ENCODE results near the gene PHLPP1. TPM values are rescaled to one million over a fixed set of nuclear protein-coding genes. Genes with fewer than 3 reads are reported as not detected.

Gene PHLPP1
- total and polyA plus RNA-seq, 8 donors: 2.9 to 14.7 (median 8.3) TPM

DNA sequence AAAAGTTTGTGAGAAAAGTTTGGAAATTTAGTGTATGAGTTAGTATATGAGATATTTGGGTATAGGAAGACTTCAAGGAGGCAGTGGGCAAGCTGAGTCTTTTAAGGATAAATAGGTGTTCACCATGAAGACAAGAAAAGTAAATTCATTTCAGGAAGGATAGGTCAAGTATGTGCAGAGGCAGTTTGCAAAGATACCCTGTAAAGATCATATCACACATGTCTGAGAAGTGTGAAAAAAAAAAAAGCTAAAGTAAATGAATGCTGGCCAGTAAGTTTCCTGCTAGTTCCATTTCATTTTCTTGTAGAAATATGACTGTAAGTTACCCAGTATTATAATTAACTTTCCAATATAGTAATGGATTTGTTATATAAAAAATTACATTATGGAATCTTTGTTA, 131.0 kb downstream of the PHLPP1 start:
- no peaks in the 10 kb centered on the region for H3K9me3 ChIP-seq
- H3K27ac ChIP-seq: no peak overlapping the region
- peaks cover 0 to 3% (median 0%) of the 10 kb centered on the region in 3 donors for H3K4me1 ChIP-seq
- no peak overlapping the region for H3K4me3 ChIP-seq
- DNase-seq: no peak
- intact Hi-C loops (cut with DNase I): no loop called here
- no peaks in the 10 kb centered on the region for H3K27me3 ChIP-seq
- FAIRE-seq: no peak
- TF ChIP-seq, protein P1, sequence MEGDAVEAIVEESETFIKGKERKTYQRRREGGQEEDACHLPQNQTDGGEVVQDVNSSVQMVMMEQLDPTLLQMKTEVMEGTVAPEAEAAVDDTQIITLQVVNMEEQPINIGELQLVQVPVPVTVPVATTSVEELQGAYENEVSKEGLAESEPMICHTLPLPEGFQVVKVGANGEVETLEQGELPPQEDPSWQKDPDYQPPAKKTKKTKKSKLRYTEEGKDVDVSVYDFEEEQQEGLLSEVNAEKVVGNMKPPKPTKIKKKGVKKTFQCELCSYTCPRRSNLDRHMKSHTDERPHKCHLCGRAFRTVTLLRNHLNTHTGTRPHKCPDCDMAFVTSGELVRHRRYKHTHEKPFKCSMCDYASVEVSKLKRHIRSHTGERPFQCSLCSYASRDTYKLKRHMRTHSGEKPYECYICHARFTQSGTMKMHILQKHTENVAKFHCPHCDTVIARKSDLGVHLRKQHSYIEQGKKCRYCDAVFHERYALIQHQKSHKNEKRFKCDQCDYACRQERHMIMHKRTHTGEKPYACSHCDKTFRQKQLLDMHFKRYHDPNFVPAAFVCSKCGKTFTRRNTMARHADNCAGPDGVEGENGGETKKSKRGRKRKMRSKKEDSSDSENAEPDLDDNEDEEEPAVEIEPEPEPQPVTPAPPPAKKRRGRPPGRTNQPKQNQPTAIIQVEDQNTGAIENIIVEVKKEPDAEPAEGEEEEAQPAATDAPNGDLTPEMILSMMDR (IDR thresholded peaks at IDR 0.05): no peak
- H3K36me3 ChIP-seq: no peaks in the 10 kb centered on the region
- no peak for ATAC-seq

DNA sequence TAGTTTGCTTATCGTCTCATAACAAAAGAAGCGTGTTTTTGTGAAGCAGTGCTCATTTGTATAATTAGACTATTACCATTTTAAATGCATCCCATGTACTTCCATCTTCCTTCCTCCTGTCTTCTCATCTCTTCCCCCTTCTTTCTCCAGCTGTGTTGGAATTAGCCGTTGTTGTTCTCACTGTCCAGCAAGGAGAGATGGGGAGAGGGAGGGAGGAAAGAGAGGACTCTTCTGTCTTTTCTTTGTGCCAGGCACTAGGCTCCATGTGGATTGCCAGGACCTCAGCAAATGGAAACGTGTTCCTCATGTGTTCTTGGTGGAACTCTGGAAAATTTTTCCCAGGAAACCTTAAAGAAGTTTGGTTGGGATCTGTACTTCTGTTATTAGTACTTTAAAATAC, 131.7 kb downstream of the PHLPP1 start:
- DNase-seq (no peak), FAIRE-seq (no peak), ATAC-seq (no peak)
- H3K36me3 ChIP-seq: no peaks in the 10 kb centered on the region
- no peaks in the 10 kb centered on the region for H3K4me1 ChIP-seq
- WGBS, 2 donors: 84% methylated on average over 4 of the region's 4 CpGs
- no peak overlapping the region for H3K4me3 ChIP-seq
- intact Hi-C loops (cut with DNase I): no loop called here
- H3K27me3 ChIP-seq: no peaks in the 10 kb centered on the region
- H3K9me3 ChIP-seq: no peaks in the 10 kb centered on the region
- TF ChIP-seq, protein P1 (IDR thresholded peaks at IDR 0.05): no peak
- H3K27ac ChIP-seq: no peak overlapping the region

DNA sequence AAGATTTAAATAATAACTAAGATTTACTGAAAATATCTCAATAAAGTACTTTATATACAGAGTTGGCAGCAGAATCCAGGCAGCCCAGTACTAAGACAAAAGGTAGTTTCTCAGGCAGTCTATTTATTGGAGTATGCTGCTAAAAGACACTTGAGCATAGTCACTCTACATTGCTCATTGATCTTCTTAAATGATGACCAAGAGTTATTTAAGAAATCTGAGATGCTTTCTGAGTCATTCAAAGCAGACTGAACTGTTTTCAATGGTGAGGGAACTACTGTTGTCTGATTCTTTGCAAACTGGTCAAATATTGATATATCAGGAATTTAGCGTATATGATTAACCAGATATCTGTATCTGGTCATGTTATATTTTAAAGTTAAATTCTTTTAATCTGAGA, 133.6 kb downstream of the PHLPP1 start:
- ATAC-seq (no peak), FAIRE-seq (no peak), DNase-seq (no peak)
- TF ChIP-seq, protein P1 (IDR thresholded peaks at IDR 0.05): no peak
- H3K4me3 ChIP-seq: no peak overlapping the region
- no peaks in the 10 kb centered on the region for H3K4me1 ChIP-seq
- intact Hi-C loops (cut with DNase I): no loop called here
- H3K27ac ChIP-seq: no peak overlapping the region
- 90 to 94% methylated on average over 1 of the region's 1 CpG for WGBS, 2 donors
- no peaks in the 10 kb centered on the region for H3K9me3 ChIP-seq
- no peaks in the 10 kb centered on the region for H3K36me3 ChIP-seq
- H3K27me3 ChIP-seq: no peaks in the 10 kb centered on the region

DNA sequence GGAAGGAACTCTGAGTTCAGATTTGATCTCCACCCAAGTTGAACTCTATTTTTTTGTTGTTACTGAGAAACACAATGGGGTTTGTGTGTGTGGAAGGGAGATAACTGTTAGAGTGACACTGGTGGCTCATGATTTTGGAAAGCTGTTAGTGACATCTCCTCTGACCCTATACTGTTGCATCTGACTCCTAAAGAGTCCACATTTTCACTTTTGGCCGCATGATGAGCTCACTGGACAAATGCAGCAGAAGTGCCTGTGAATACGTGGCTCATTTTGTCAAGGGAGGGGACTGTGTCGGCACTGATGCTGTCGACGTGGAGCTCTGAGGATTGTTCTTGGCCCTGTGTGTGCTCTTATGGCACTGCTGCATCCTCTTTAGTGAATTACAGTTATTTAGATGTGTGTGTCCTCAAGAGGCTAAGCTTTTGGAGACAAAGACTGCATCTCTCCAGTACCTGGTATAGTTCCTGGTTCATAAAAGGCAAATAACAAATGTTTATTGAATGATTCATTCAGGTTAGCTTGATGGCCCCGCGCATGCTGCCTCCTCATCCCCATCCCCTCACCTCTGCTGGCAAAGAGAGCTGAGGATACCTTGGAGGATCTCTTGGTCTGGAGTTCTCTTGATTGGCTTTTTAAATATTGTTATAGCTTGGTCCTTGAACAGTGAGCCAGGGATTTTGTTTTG, 135.4 kb downstream of the PHLPP1 start:
- 86 to 93% methylated on average over 7 of the region's 7 CpGs for WGBS, 2 donors
- H3K36me3 ChIP-seq: no peaks in the 10 kb centered on the region
- no peak overlapping the region for H3K4me3 ChIP-seq
- H3K27me3 ChIP-seq: no peaks in the 10 kb centered on the region
- DNase-seq (no peak), FAIRE-seq (no peak), ATAC-seq (no peak)
- intact Hi-C loops (cut with DNase I): no loop called here
- TF ChIP-seq, protein P1 (IDR thresholded peaks at IDR 0.05): no peak
- no peaks in the 10 kb centered on the region for H3K9me3 ChIP-seq
- no peaks in the 10 kb centered on the region for H3K4me1 ChIP-seq
- H3K27ac ChIP-seq: no peak overlapping the region

DNA sequence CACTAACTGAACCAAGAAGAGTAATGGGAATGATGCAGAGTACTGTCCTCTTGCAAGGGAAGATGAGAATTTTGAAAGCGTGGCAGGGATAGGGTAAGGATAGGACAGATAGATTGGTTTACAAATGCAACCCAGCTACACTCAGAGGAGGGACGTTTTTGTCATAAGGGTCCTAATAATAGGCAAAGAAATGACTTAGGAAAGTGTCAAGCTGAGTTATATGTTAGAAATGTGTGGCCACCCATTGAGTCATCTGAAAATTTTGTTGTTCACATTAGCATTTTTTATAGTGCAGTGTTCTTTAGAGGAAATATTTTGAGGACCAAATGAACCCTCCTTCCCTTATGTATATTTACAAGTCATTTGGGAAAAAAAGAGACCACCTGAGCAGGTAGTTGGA, 137.5 kb downstream of the PHLPP1 start:
- TF ChIP-seq, protein P1 (IDR thresholded peaks at IDR 0.05): no peak
- Histone ChIP-seq H3K9me3 (no peaks in the 10 kb centered on the region), H3K36me3 (no peaks in the 10 kb centered on the region), H3K4me1 (no peaks in the 10 kb centered on the region), H3K27me3 (no peaks in the 10 kb centered on the region), H3K27ac (no peak overlapping the region), H3K4me3 (no peak overlapping the region)
- intact Hi-C loops (cut with DNase I): no loop called here
- FAIRE-seq (no peak), ATAC-seq (no peak), DNase-seq (no peak)
- WGBS, 2 donors: 68 to 70% methylated on average over 2 of the region's 2 CpGs
